AG04449 (cell line): Measurements from ENCODE around the gene KRT75.

Experiments used
- CTCF ChIA-PET: fragments of 350-600 bp; formaldehyde crosslinking; extraction: SDS; loops from one replicate; lab custom pipeline; 2021; ENCODE audit warnings: antibody characterized with exemption; lab: Yijun Ruan, JAX
- POLR2A ChIA-PET: fragments of 400-600, 350-600 bp; formaldehyde crosslinking; extraction: SDS; loops from one replicate; lab custom pipeline; 2020; ENCODE audit warnings: antibody characterized with exemption, inconsistent platforms; lab: Yijun Ruan, JAX
- DNase-seq: peaks from one replicate; pipeline ENCODE4 v3.0.0-alpha.2; 2010; ENCODE audit warnings: low read depth, low spot score
- H3K4me3 ChIP-seq: 2 replicates; pipeline ENCODE4 v1.5.1; 2011; ENCODE audit warnings: low read depth, mild to moderate bottlenecking, control low read depth, low read length
- TF ChIP-seq, protein P1 (sequence below): IDR thresholded peaks from one replicate; pipeline ENCODE4 v1.5.1; 2011; ENCODE audit warnings: mild to moderate bottlenecking, moderate library complexity, low read length, control low read depth, inconsistent platforms; ENCODE audit not compliant: insufficient read depth; ENCODE audit errors: missing control alignments

Gene KRT75

DNA sequence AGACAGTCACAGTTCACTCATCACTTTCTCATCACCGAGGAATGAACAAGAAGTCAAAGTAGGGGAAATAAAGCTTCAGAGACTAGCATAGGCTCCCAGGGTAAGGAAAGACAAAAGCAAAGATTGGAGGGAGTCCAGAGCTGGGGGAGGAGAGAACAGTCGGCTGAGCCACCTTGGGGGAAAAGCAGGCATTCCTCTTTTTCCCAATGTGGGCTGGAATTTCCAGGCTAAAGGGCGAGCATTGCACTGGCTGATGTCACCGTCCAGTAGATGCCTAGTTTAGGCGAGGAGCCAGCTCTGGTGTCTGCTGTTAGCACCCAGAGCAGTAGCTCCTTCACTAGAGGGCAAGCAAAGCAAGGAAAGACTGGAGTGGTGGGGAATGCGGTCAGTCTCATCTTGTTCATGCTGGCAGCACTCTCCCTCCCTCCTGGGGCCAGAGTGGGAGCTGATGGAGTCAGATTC lies 8.5 kb upstream of the KRT75 start:
- DNase-seq = peak; percentile 70
- CTCF ChIA-PET = interaction anchor here (0.7 to 1.1 kb wide), 5 partner anchors 11 to 428 kb away, joined by 3 to 4 read pairs (median 3); no protein-coding TSS in a partner anchor
- H3K4me3 ChIP-seq = no peak overlapping the region

DNA sequence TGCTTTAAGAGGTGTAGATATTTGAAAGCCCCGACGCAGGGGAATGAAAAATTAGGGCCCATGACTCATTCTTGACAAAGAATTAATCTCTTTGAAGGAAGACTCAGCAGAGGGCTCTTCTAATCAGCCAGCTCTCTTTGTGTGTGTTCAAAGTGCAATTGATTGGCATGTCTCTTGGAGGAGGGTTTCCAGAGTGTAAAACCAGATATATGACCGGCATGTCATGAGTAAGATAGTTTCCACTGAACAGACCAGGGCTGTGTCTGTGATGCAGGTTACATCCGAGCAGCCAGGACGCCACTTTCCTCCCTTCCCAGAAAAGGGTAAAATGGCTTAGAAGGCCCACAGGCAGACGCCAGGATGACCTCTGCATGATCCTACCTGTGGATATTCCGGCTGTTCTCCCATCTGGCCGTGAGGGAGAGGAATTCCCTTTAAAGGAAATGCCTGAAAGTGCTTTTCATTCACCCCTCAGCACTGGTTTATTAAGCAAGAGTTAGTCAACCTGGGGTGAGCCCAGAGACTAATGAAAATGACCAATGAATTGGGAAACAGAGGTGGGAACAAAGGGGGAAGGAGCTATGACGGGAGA lies 7.2 kb upstream of the KRT75 start:
- ChIA-PET POLR2A (interaction anchor here (0.6 kb wide), 1 partner anchor 10 kb away, joined by 5 read pairs; no protein-coding TSS in a partner anchor), CTCF (interaction anchor here (1.0 to 1.9 kb wide), 6 partner anchors 45 to 429 kb away, joined by 3 to 7 read pairs (median 4); no protein-coding TSS in a partner anchor)
- no peak for DNase-seq
- TF ChIP-seq, protein P1, sequence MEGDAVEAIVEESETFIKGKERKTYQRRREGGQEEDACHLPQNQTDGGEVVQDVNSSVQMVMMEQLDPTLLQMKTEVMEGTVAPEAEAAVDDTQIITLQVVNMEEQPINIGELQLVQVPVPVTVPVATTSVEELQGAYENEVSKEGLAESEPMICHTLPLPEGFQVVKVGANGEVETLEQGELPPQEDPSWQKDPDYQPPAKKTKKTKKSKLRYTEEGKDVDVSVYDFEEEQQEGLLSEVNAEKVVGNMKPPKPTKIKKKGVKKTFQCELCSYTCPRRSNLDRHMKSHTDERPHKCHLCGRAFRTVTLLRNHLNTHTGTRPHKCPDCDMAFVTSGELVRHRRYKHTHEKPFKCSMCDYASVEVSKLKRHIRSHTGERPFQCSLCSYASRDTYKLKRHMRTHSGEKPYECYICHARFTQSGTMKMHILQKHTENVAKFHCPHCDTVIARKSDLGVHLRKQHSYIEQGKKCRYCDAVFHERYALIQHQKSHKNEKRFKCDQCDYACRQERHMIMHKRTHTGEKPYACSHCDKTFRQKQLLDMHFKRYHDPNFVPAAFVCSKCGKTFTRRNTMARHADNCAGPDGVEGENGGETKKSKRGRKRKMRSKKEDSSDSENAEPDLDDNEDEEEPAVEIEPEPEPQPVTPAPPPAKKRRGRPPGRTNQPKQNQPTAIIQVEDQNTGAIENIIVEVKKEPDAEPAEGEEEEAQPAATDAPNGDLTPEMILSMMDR = no peak
- H3K4me3 ChIP-seq = no peak overlapping the region

More for the DNA sequence above, 8.5 kb upstream of the KRT75 start:
- TF ChIP-seq, protein P1 = peak; percentile 30
- POLR2A ChIA-PET = no interaction called here

DNA sequence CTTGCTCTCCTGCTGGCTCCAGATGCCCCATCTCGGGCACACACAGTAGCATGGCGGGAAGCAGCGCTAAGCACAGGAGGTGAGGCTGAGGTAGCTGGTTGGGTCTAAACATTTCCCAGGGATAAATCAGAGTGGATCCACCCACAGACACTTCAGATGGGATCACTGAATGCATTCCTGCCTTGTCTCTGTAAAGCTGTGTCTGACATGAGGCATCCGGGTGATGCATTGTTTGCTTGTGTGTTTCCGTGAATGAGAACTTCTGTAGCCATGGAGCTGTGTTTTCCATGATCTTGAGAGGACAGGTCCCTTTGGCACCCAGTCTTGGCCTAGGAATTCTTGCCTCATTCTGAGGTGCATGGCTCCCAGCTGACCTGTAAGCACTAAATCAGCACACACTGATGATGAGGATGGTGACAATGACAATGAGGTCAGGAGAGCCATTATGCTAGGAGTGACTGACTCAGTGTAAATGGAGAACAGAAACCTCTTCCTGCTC lies 6.7 kb upstream of the KRT75 start:
- no peak overlapping the region for H3K4me3 ChIP-seq
- CTCF ChIA-PET = interaction anchor here (1.0 to 1.9 kb wide), 5 partner anchors 45 to 425 kb away, joined by 3 to 7 read pairs (median 4); no protein-coding TSS in a partner anchor
- TF ChIP-seq, protein P1 = no peak
- peak; percentile 34 for DNase-seq
- POLR2A ChIA-PET = interaction anchor here (0.6 kb wide), 1 partner anchor 10 kb away, joined by 5 read pairs; no protein-coding TSS in a partner anchor

DNA sequence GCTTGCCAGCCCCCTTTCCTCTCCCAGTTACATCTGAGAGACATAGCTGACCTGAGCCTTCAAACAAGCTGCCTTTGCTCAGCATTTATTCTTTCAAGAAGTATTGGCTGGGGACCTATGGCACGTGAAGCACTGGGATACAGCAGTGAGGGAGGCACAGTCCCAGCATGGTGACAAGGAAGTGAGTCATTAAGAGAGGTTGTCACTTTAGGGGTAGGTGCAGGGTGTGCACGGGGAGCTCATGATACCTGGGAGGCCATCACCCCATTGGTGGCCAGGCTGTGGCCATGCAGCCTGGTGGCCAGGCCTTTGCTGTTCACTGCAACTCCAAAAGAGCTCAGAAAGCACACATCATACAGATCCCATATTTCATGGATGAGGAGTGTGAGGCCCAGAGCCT lies 5.7 kb upstream of the KRT75 start:
- TF ChIP-seq, protein P1 = no peak
- ChIA-PET CTCF (interaction anchor here (1.8 to 1.9 kb wide), 2 partner anchors 68 to 70 kb away, joined by 5 to 7 read pairs; no protein-coding TSS in a partner anchor), POLR2A (no interaction called here)
- no peak for DNase-seq
- H3K4me3 ChIP-seq = no peak overlapping the region

DNA sequence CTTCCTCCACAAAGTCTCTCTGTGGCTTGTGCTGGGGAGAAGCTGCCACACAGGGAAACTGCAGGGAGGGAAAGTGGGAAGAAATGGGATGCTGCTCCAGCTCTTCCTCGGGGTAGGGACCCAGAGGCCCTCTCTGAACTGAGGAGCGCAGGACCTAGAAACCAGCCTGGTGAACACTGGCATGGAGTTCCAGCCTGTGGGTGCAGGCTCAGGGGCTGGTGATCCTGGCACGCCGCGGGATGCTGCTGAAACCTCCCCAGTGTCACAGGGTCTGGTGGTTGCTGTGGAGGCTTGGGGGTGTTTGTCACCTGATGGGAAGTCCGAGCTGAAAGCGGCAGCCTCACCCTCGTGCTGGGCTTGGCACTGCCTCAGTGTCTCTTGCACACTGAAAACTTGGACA lies 5.2 kb upstream of the KRT75 start:
- CTCF ChIA-PET = interaction anchor here (1.9 kb wide), 1 partner anchor 67 kb away, joined by 7 read pairs; no protein-coding TSS in a partner anchor
- POLR2A ChIA-PET = no interaction called here
- DNase-seq = no peak
- no peak overlapping the region for H3K4me3 ChIP-seq
- TF ChIP-seq, protein P1 = no peak
